H1 (cell line): ENCODE results near the gene IFRD1.

Source experiments
- CEBPB ChIP-seq: IDR thresholded peaks from 2 replicates; pipeline ENCODE4 v1.6.1; 2012; ENCODE audit warnings: low read depth, low read length
- CHD1 ChIP-seq: IDR thresholded peaks from 2 replicates; pipeline ENCODE4 v1.6.1; 2012; ENCODE audit warnings: low read depth, low read length, improper control_type of control experiment
- CHD2 ChIP-seq: IDR thresholded peaks from 2 replicates; pipeline ENCODE4 v1.6.1; 2012; ENCODE audit warnings: low read length, improper control_type of control experiment
- CREB1 ChIP-seq: IDR thresholded peaks from 2 replicates; pipeline ENCODE4 v1.6.1; 2012; ENCODE audit warnings: inconsistent platforms
- CTCF ChIP-seq, 3 experiments: IDR thresholded peaks; 1 replicate in 2 of 3; 2 replicates in 1 of 3; pipeline versions ENCODE4 v1.5.1 to v1.6.1; 2011; ENCODE audit warnings: low read length in 3 of 3, mild to moderate bottlenecking in 3 of 3, inconsistent platforms in 2 of 3, low read depth in 1 of 3, moderate library complexity in 1 of 3; ENCODE audit not compliant: insufficient read depth in 1 of 3; ENCODE audit errors: control extremely low read depth in 1 of 3
- KDM1A ChIP-seq: fragments of 200-600, 300-600 bp; sonication (generic); IDR thresholded peaks from 2 replicates; pipeline ENCODE4 v1.7.1; 2016; ENCODE audit warnings: mild to moderate bottlenecking, low read length, borderline replicate concordance
- MAFK ChIP-seq: IDR thresholded peaks from 2 replicates; pipeline ENCODE4 v1.6.1; 2012; ENCODE audit warnings: low read depth, mild to moderate bottlenecking, improper control_type of control experiment, low read length
- POLR2A ChIP-seq, 2 experiments: IDR thresholded peaks; 1 replicate in 1 of 2; 2 replicates in 1 of 2; pipeline ENCODE4 v1.6.1; 2011; ENCODE audit warnings: low read depth in 2 of 2, low read length in 2 of 2, mild to moderate bottlenecking in 2 of 2; ENCODE audit errors: control extremely low read depth in 1 of 2
- POLR2AphosphoS5 ChIP-seq: IDR thresholded peaks from 2 replicates; pipeline ENCODE4 v1.6.1; 2011; ENCODE audit warnings: low read depth, low read length
- RXRA ChIP-seq: IDR thresholded peaks from 2 replicates; pipeline ENCODE4 v1.6.1; 2011; ENCODE audit warnings: low read depth, mild to moderate bottlenecking, low read length, moderate library complexity; ENCODE audit not compliant: insufficient read depth
- SP1 ChIP-seq: IDR thresholded peaks from 2 replicates; pipeline ENCODE4 v1.6.1; 2011; ENCODE audit warnings: low read depth, low read length
- SP4 ChIP-seq: IDR thresholded peaks from 2 replicates; pipeline ENCODE4 v1.6.1; 2012; ENCODE audit warnings: low read length, inconsistent platforms
- SRF ChIP-seq: IDR thresholded peaks from 2 replicates; pipeline ENCODE4 v1.6.1; 2011; ENCODE audit warnings: mild to moderate bottlenecking, low read depth, low read length, moderate library complexity
- TCF12 ChIP-seq: IDR thresholded peaks from 2 replicates; pipeline ENCODE4 v1.6.1; 2011; ENCODE audit warnings: low read depth, mild to moderate bottlenecking, low read length

- TF ChIP-seq CHD2 (no peak), CTCF (IDR thresholded peaks at IDR 0.05; ENCODE audit: control extremely low read depth in 1 of 3, insufficient read depth in 1 of 3, low read depth in 1 of 3, low read length in 3 of 3) (no peak), SRF (no peak), SP1 (no peak), TCF12 (no peak), KDM1A (no peak), CHD1 (no peak), CEBPB (no peak), SP4 (no peak), POLR2A (IDR thresholded peaks at IDR 0.05; ENCODE audit: control extremely low read depth in 1 of 2, low read depth in 2 of 2, low read length in 2 of 2) (no peak; a peak in 1 of 3 replicates), CREB1 (no peak), POLR2AphosphoS5 (no peak), MAFK (no peak), RXRA (no peak)
These were observed 3.4 kb downstream of the IFRD1 start for GRCh38 chr7:112453505-112454171.
